HL-60 (cell line): ENCODE results near the gene SLC38A4.

Experiments used
- DNase-seq, 2 experiments: peaks; one replicate each; pipeline ENCODE4 v3.0.0-alpha.2; 2010 to 2020; ENCODE audit warnings: low read depth in 1 of 2, low spot score in 1 of 2
- H3K27ac ChIP-seq: fragments of 250-450 bp; sonication (Bioruptor Pico); replicated peaks from 2 replicates; pipeline ENCODE4 v1.5.1; 2020; ENCODE audit warnings: mild to moderate bottlenecking, moderate library complexity
- H3K27me3 ChIP-seq: fragments of 250-450 bp; sonication (Bioruptor Pico); 2 replicates; pipeline ENCODE4 v1.5.1; 2021; ENCODE audit warnings: mild to moderate bottlenecking, moderate library complexity; ENCODE audit not compliant: insufficient read depth, poor library complexity, severe bottlenecking
- H3K4me3 ChIP-seq: replicated peaks from 2 replicates; pipeline ENCODE4 v1.5.1; 2011; ENCODE audit warnings: mild to moderate bottlenecking, control low read depth, low read length; ENCODE audit not compliant: insufficient read depth
- CTCF ChIP-seq: IDR thresholded peaks from one replicate; pipeline ENCODE4 v1.5.1; 2011; ENCODE audit warnings: low read length, control low read depth, inconsistent platforms; ENCODE audit not compliant: insufficient read depth
- GABPA ChIP-seq: IDR thresholded peaks from 2 replicates; pipeline ENCODE4 v1.6.1; 2012; ENCODE audit warnings: low read depth
- POLR2AphosphoS5 ChIP-seq: IDR thresholded peaks from 2 replicates; pipeline ENCODE4 v1.6.1; 2012; ENCODE audit warnings: low read depth
- REST ChIP-seq: IDR thresholded peaks from 2 replicates; pipeline ENCODE4 v1.6.1; 2012; ENCODE audit warnings: low read depth; ENCODE audit not compliant: insufficient replicate concordance
- SPI1 ChIP-seq: IDR thresholded peaks from 2 replicates; pipeline ENCODE4 v1.6.1; 2012; ENCODE audit warnings: low read depth, mild to moderate bottlenecking, borderline replicate concordance

The SLC38A4 gene

GRCh38 chr12:46773586-46774321, 52.0 kb downstream of the SLC38A4 start:
- H3K27me3 ChIP-seq: peaks cover 6% of the 10 kb centered on the region
- no peak overlapping the region for H3K27ac ChIP-seq
- DNase-seq: no peak
- H3K4me3 ChIP-seq: no peak overlapping the region
- TF ChIP-seq SPI1 (no peak), CTCF (no peak), POLR2AphosphoS5 (no peak), GABPA (no peak), REST (no peak)

GRCh38 chr12:46771268-46771827, 54.4 kb downstream of the SLC38A4 start:
- H3K4me3 ChIP-seq: no peak overlapping the region
- H3K27me3 ChIP-seq: peaks cover 2% of the 10 kb centered on the region
- no peak for DNase-seq
- H3K27ac ChIP-seq: no peak overlapping the region
- no peak for TF ChIP-seq GABPA
- TF ChIP-seq POLR2AphosphoS5: no peak
- no peak for TF ChIP-seq REST
- TF ChIP-seq CTCF: no peak
- TF ChIP-seq SPI1: no peak

DNA sequence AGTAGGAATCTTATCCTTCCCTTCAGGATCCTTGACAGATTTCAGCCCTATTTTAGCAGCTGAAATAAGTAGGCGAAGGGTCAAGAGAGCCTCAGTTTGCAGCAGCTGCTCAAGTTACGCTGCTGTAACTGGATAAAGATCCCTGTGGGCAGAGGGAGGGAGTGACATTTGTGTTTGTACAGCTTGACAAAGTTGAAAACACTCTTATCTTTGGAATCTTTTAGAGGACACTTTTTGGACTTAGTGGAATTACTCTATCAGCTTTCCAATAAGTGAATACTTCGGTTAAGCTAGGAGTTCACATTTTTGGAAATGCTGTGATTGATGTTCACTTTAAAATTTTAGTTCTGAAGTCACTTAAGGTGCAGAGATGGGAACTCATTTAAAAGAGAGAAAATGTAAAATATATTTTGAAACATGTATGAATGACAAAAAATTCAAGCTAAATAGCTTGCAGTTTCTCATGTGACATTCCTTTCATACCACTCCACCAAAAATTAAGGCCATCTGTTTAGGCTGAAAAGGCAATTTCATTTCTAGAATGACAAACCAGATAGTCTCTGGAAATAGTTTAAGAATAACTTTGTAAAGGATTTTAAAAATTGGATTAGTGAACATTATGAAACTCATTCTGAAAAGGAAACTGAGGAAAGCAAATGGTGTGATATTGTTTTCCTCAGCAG, 55.2 kb downstream of the SLC38A4 start:
- DNase-seq: no peak
- H3K27ac ChIP-seq: no peak overlapping the region
- H3K4me3 ChIP-seq: no peak overlapping the region
- peaks cover 2% of the 10 kb centered on the region for H3K27me3 ChIP-seq
- TF ChIP-seq SPI1 (no peak), CTCF (no peak), GABPA (no peak), REST (no peak), POLR2AphosphoS5 (no peak)
